ENCODE results near the gene CFH.
"Not testable (repeated sequence)": the region's sequence is repeated elsewhere in the genome, so short reads cannot be mapped to it uniquely, and the experiment has no call there.

CFH gene

GRCh38 chr1:196773713-196774112 lies 121.9 kb downstream of the CFH start:
- DNase-seq: no peak

- no peak for DNase-seq
Measured at GRCh38 chr1:196774175-196774574, 122.3 kb downstream of the CFH start.

GRCh38 chr1:196774603-196775002 lies 122.8 kb downstream of the CFH start, which contains the start of gene CFHR3:
CFHR3 (plus strand) TSS chr1:196774840; CDS start chr1:196774887, 47 bp downstream.
- no peak for DNase-seq

GRCh38 chr1:196777603-196778002 lies 125.8 kb downstream of the CFH start:
- DNase-seq: no peak

GRCh38 chr1:196779093-196779492 lies 127.2 kb downstream of the CFH start:
- DNase-seq: no peak

- not testable (repeated sequence) for DNase-seq
Measured at GRCh38 chr1:196791252-196791651, 139.4 kb downstream of the CFH start.

- DNase-seq: peak; percentile 54
Measured at GRCh38 chr1:196794103-196794502, 142.3 kb downstream of the CFH start.

Data from NCI-H187 treated with DMSO at 0.1 percent for 48 hours (cell line).